ENCODE results near the gene GPR12.
"Not testable (repeated sequence)": the region's sequence is repeated elsewhere in the genome, so short reads cannot be mapped to it uniquely, and the experiment has no call there.

Gene GPR12

DNA sequence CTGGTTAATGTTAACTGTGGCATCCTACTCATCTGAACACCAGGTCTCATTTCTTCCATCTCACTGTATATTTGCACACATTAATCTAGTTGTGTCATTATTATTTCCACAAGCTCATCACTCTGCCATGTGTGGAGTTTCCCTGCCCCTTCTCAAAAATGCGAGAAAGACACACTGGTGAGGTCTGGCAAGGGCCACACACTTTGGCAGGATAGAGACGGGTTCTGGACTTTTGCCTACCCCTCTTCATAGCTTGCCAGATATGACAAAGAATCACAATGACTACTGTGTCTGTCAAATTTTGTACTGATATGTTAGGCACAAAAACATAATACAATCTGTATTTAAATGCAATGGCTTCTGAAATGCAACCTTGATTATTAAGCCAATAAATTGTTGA, 12.9 kb downstream of the GPR12 start:
- DNase-seq, result no peak

DNA sequence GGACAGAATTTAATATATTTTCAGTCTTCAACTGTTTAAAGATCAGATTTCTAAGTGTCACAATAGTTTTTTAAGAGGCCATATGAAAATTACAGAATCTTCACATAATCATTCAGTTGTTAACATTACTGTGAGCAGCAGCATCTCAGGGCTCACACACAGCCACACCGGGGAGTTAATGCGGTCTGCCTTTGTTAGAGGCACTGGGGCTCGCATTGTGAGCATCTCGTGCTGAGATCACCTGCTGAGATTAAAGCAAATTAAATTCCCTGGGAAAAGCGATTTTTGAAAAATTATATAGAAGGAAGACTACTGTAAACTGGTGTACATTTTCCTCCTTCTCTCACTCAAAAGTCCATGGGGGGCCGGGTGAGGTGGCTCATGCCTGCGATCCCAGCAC, 16.6 kb downstream of the GPR12 start:
- no peak for DNase-seq

DNA sequence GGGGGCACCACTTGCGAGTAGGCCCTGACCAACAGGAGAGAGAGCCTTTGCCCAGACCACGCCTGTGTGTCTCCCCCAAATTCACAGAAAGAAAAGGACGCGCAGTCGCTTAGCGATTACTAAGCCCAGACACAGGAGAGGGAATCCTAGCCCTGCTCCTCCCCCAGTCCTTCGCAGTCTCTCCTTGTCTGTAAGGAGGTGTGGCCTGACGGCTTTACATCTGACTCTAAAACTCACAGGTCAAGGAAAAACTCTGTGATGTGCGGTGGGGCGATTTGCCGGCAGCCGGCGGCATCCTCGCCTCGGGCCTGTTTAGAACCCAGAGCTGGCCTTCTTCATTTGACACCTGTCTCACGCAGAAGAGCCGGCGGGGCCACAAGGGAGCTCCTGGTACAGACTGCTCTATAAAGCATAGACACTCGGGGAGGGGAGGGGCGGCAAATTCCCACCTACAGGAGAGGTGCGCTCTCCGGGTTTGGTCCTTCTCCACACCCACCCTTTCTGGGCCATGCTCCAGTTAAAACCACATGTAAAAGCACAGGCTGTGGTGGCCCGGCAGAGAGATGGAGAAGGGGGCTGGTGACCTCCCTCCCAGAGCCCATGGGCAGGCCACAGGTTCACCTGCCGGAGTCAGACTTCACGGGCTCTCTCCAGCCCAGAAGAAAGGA, 17.8 kb downstream of the GPR12 start:
- no peak for DNase-seq

DNA sequence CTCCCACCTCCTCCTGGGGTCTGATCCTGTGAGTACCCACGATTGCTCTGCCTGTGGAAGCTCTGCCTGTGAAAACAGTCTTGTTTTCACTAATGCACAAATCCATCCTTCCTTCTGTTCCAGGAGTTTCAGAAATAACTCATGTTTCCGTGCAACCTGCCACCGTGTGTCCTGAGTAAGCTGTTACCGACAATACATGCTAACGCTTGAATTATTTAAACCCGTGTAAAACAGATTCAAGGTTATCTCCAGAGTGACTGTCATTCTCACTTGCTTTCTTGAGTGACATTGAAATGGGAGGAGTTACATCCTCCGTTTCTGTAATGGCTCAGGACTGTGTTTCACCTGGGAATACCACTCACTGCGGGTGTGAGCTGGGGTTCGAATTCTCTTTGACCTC, 24.9 kb downstream of the GPR12 start:
- no peak for DNase-seq

DNA sequence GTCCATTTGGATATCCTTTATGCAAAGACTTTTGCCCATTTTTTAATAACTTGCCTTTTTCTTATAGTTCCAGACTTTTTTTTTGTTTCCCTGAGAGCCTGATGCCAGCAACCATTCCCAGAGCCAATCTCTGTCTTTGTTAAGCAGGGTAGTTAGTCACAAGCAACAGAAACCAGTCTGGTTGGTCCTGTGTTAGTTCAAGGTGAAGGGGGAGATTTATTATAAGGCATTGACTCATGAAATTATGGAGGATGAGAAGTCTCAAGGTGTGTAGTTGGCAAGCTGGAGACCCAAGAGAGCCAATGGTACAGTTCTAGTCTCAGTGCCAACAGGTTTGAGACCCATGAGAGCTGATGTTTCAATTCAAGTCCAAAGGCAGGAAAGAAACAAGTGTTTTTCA, 33.0 kb downstream of the GPR12 start:
- no peak for DNase-seq

DNA sequence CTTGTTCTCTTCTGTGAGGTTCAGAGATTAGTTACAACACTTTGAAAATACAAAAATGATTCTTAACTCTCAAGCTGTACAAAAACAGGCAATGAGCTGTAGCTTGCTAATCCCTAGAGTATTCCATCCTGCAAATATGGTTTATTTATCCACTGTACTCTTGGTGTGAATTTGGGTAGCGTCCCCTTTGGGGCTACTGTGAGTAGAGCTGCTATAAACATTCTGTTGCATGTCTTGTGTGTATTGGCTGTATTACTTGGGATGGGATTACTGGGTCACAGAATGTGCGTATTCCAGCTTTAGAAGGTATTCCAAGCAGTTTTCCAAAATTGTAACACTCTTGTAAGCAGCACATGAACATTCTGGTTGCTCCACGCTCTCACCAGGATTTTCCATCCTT, 33.5 kb downstream of the GPR12 start:
- DNase-seq, result no peak

DNA sequence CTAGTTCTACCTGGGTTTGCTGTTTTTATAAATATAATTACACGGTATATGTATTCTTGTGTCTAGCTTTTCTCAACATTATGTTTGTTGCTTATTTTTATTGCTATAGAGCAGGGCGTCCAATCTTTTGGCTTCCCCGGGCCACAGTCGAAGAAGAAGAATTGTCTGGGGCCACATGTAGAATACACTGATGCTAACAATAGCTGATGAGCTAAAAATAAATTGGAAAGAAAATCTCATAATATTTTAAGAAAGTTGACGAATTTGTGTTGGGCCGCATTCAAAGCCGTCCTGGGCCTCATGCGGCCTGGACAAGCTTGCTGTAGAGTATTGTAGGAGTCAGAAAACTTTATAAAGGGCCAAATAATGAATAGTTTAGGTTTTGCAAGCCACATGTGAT, 33.9 kb downstream of the GPR12 start:
- DNase-seq, result no peak

DNA sequence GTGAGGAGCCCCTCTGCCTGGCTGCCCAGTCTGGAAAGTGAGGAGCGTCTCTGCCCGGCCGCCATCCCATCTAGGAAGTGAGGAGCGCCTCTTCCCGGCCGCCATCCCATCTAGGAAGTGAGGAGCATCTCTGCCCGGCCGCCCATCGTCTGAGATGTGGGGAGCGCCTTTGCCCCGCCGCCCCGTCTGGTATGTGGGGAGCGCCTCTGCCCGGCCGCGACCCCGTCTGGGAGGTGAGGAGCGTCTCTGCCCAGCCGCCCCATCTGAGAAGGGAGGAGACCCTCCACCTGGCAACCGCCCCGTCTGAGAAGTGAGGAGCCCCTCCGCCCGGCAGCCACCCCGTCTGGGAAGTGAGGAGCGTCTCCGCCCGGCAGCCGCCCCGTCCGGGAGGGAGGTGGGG, 37.0 kb downstream of the GPR12 start:
- not testable (repeated sequence) for DNase-seq

DNA sequence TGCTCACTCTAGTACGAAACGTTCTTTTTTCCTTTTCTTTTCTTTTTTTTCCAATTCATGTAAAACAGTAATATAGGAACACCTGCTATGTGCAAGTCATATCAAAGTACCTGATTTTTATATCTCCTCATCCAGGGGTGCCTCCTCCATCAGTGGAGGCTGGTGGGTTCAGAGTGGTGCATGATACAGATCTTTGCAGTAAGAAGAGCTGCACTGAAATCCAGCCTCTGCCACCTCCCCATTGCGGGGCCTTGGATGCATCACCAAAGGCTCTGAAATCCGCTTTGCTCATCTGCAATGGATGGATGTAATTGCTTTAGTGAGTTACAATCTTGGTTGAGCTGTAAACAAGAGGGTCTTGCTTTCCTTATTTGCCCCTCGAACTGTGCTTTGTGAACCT, 38.3 kb downstream of the GPR12 start:
- DNase-seq, result no peak

DNA sequence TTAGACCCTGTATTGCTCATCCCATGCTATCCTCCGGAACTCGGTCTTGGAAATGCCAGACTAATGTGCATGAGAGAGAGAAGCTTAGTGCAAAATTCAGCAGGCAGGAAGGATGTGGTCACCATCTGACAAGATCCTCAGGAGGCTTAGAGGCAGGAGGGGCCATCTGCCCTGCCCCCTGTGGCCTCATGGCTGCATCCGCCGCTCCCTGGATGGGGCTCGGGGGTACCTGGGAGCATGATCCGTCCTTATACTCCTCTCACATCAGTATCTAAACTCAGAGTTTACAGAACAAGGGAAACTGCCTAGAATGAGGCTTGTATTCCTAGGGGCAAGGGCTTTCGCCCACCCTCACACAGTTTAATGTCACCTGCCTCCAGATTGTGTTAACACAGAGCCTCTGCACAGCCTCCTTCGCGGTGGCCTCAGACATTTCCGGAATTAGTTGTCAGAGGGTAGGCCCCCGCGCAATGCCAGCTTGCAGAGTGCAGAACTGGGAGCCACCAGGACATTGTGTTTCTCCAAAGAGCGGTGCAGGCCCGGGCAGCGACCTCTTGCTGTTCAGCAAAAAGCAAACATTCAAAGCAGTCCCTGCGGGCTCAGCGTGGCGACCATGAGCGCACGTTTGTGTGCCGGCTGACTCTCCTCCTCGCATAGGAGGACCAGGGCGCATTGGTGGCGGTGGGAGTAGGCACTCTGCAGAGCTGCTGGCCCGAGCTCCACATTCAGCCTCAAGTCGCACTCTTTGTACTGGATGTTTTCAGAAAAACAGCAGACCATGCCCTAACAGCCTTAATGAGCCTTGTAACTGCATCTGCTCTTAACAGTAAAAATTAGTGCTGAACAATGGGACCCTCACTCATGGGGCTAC, 39.1 kb downstream of the GPR12 start:
- DNase-seq, result no peak

DNA sequence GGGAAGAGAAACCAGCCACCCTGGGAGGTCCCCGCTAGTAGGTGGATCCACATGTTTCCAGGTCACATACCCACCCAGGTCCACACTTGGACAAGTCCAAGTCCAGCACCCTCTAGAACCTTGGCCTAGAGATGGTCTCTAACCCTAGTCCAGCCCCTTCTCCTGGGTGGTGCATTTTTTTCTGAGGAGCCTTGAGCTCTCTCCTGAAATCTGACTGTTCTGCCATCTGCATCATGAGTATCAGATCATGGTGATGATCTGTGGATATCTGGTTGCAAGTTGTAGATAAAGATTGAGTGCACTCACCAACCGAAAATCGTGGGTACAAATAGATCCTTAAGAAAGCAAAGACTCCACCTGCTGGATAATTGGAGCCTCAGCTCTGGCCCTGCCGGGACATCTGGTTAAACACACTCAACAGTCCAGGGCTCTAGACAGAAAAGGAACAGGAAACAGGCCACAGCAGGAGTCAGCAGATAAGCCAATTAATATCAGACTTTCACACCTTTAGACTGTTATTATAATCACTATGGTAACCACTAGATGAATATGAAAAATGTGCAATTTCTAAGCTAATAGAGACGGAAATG, 41.1 kb downstream of the GPR12 start:
- DNase-seq, result no peak

DNA sequence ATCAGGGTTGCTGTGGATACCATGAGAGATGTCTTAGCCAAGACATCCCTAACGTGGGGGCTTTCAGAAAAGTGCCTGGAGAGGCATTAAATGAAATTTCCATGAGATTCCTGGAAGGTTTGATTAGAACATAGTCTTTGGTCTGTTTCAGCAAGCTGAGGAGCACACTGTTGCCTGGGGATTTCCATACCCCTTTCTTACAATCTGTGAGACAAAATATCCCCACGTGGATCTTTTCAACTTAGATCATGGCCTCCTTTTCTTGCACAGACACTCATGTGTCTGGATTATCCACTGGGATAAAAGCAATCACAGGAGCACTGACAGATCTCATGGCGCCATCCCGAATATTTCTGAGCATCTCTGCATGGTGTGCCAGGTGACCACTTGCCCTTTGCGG, 41.7 kb downstream of the GPR12 start:
- DNase-seq, result no peak

DNA sequence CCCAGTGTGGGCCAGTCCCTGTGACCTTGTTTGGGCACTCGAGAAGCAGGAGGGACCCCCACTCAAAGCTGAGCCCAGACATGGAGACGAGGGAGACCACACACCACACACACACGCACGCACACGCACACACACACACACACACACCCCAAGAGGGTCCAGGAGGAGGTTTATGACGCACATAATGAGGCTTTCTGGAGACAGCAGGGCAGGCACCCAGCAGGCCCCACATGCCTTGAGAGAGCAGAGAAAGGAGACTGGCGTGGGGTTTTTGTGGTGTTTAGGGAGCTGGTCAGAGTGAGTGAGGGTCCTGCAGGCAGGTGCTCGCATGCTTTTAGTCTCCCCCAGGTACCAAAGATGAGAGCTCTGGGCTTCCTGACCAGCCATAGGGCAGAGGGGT, 42.4 kb downstream of the GPR12 start:
- no peak for DNase-seq

DNA sequence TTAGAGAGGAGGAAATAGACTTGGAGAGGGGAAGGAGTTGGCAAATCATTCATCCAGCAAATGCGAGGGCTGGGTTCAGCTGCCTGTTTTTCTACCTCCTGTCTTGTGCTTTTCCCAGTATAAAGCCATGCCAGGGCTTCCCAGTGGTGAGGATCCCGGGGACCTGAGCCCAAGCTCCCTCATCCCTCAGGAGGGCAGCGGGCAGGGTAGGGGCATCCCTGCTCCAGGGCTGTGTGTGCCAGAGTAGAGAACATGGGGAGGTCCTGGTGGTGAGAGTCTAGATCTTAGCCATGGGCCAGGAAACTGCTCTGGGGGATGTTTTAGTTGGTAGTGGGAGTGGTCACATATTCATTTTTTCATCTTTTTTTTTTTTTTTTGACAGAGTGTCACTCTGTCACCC, 43.6 kb downstream of the GPR12 start:
- DNase-seq, result no peak

DNA sequence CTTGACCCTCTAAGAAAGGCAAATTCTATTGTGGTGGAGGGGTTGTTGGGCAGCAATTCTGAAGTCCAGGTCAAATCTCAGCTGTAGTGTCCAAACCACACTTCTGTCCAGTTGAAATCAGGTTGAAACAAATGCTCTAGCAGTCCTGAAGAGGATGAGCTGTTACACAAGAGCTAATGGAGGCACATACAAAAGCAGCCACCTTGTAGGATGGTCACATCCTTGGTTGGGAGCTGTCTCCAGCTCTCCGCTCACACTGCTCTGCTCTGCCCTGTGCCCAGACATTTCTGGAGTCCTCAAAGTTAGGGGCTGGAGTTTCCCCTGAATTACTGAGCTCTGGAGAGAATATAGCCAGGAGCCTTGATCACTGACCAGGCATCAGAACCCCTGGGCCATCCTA, 47.2 kb downstream of the GPR12 start:
- DNase-seq, result no peak

DNA sequence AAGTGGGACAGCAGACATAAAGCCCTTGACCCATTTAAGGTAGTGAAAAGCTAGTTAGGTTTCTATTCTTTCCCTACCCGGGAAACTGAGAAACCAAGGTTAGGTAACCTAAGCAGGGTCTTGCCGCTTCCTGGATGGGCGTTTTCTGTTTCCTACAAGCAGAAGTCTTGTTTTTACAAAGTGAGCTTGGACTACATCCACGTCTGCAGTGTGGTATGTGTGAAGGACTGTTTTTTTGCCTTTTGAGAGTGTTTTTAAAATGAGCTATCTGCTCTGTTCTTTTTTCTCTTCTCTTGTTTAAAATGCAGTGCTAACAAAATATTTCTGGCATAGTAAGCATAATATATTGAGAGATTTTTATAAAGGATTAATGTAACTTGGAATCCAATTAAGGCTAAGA, 49.4 kb downstream of the GPR12 start:
- no peak for DNase-seq

DNA sequence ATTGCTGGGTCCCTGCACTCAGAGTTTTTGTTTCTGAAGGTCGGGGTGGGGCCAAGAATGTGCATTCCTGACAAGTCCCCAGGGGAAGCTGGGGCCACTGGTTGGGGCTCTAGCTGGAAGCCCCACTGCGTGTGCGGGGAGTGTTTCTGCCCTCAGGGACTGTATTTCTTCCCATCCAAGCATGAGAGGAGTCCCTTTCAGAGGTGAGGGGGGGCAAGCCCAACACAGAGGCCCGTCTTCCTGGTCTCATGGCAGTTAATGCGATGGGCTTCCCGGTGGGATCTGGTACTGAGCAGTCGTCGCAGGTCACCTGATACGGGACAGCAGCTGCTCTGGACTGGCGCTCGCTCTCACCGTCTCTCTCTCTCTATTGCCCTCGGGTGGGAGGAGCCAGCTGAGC, 50.4 kb downstream of the GPR12 start:
- no peak for DNase-seq

DNA sequence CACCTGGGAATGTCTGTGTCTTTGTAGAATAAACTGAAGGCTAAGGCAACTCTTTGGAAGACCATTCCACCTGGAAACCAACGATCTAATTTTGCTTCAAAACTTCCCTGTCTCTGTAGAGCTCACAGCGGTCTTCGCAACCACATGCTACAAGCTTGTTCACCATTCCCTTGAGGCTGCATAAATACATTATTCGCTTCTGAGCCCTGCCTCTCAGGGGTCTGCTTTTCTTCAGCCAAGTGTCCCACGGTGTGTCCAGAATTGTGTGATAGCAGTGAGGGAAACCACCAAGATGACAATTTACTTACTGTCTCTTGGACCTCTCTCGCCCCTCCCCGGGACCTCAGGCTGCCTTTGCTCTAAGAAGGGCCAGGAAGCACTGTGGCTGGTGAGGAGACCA, 51.1 kb downstream of the GPR12 start:
- DNase-seq, result no peak

DNA sequence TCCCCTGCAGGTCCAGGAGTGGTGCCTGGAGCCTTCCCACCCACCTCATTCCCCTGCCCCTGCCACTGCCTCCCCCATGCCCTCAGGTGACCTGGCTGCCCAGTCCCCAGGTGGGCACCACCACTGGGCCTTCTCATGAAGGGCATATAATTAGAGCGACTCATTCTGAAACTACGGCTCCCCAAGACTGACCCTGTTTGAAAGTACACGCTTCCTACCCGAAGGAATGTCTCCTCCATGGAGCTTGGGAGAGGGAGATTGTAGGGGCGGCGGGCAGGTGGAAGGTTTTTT, 52.6 kb downstream of the GPR12 start:
- DNase-seq, result no peak

DNA sequence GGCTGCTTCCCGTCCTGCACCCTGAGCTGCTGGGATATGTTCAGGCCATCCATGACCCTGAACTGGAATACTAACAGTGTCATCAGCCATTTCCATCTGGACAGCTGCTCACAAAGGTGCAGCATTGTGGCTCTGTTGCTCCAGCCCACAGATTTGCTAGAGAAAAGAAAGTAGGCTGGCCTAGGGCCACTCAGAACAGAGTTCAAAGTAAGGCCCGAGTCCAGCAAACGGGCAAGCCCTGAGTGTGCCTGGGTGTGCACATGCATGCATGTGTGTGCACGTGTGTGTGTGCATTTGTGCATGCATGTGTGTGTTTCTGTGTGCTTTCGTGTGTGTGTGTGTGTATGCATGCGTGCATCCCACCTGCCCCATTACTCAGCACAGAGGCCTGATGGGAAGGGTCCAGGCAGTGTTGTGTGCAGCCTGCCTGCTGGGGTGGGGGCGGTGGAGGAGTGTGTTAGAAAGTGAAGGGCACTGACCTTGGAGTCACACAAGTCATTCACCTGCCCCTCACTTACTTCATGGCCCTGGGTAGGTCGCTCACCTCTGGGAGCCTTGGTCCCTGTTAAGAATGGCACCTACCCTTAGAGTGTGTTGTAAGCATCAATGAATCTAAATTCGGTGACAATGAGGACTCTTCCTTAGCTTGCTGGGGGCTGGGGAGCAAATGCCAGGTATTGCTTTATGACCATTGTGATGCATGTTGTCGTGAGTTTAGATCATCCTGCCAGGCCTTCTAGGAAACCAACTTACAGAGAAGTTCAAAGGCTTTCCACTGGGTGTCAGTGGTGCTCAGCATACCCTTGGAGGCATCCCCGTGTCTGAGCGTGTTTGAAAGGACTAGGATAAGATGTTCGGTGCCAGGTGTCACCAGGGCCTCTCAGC, 53.2 kb downstream of the GPR12 start:
- peak; percentile 23 for DNase-seq

DNA sequence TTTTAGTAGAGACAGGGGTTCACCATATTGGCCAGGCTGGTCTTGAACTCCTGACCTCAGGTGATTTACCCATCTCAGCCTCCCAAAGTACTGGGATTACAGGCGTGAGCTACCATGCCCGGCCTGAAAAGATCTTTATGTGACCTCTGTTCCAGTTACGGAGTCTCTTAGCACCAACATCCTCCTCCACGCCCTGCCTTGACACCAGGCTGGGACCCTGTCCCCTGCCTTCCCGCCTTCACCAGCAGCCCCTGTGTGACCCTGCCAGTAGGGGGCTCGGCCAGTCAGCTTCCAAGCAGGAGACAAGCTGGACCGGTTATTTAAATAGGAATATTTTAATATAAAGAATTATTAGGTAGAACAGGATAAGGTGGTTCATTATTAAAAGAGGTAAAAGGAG, 54.2 kb downstream of the GPR12 start:
- DNase-seq, result no peak

DNA sequence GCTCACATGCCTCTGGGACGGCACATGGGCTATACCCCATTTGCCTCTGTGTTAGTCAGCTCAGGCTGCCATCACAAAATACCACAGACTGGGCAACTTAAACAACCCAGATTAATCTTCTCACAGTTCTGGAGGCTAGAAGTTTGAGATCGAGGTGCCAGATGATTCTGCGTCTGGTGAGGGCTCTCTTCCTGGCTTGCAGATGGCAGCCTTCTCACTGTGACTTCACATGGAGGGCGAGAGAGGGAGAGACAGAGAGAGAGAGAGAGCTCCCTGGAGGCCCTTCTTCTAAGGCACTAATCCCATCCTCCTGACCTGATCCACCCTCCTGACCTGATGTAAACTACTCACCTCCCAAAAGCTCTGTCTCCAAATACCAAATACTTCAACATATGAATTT, 55.0 kb downstream of the GPR12 start:
- DNase-seq, result no peak

All from fibroblast of skin of right biceps (primary cell).